ENCODE measurements around the gene IL13RA2.

Gene IL13RA2

GRCh38 chrX:115017455-115017854 is at the start of gene IL13RA2:
Gene IL13RA2, minus strand, starts transcription at chrX:115017616. Its CDS starts 347 bp downstream, at chrX:115017269.
- DNase-seq (ENCODE audit: low read depth in 2 of 2): no peak

GRCh38 chrX:115065304-115065703 is 47.9 kb upstream of the IL13RA2 start:
- no peak for DNase-seq (ENCODE audit: low read depth in 2 of 2)

- no peak for DNase-seq (ENCODE audit: low read depth in 2 of 2)
Observed at GRCh38 chrX:115060013-115060412, 42.6 kb upstream of the IL13RA2 start.

- no peak for DNase-seq (ENCODE audit: low read depth in 2 of 2)
Observed at GRCh38 chrX:115058276-115058675, 40.9 kb upstream of the IL13RA2 start.

GRCh38 chrX:115054876-115055275 is 37.5 kb upstream of the IL13RA2 start:
- DNase-seq (ENCODE audit: low read depth in 2 of 2): no peak

- DNase-seq (ENCODE audit: low read depth in 2 of 2): no peak
Observed at GRCh38 chrX:115053223-115053622, 35.8 kb upstream of the IL13RA2 start.

- no peak for DNase-seq (ENCODE audit: low read depth in 2 of 2)
Observed at GRCh38 chrX:115047715-115048114, 30.3 kb upstream of the IL13RA2 start.

- no peak for DNase-seq (ENCODE audit: low read depth in 2 of 2)
Observed at GRCh38 chrX:115047181-115047580, 29.8 kb upstream of the IL13RA2 start.

GRCh38 chrX:115040417-115040816 is 23.0 kb upstream of the IL13RA2 start:
- DNase-seq (ENCODE audit: low read depth in 2 of 2): no peak

GRCh38 chrX:115038406-115038805 is 21.0 kb upstream of the IL13RA2 start:
- no peak for DNase-seq (ENCODE audit: low read depth in 2 of 2)

- DNase-seq (ENCODE audit: low read depth in 2 of 2): no peak
Observed at GRCh38 chrX:115036029-115036428, 18.6 kb upstream of the IL13RA2 start.

GRCh38 chrX:115031989-115032388 is 14.6 kb upstream of the IL13RA2 start:
- no peak for DNase-seq (ENCODE audit: low read depth in 2 of 2)

- no peak for DNase-seq (ENCODE audit: low read depth in 2 of 2)
Observed at GRCh38 chrX:115030625-115031024, 13.2 kb upstream of the IL13RA2 start.

GRCh38 chrX:115029869-115030570 is 12.6 kb upstream of the IL13RA2 start:
- DNase-seq (ENCODE audit: low read depth in 2 of 2): no peak

GRCh38 chrX:115029440-115029839 is 12.0 kb upstream of the IL13RA2 start:
- DNase-seq (ENCODE audit: low read depth in 2 of 2): no peak

- no peak for DNase-seq (ENCODE audit: low read depth in 2 of 2)
Observed at GRCh38 chrX:115023811-115024210, 6.4 kb upstream of the IL13RA2 start.

- DNase-seq (ENCODE audit: low read depth in 2 of 2): no peak
Observed at GRCh38 chrX:115023139-115023538, 5.7 kb upstream of the IL13RA2 start.

- no peak for DNase-seq (ENCODE audit: low read depth in 2 of 2)
Observed at GRCh38 chrX:115021121-115021520, 3.7 kb upstream of the IL13RA2 start.

GRCh38 chrX:115018944-115019343 is 1.5 kb upstream of the IL13RA2 start:
- DNase-seq (ENCODE audit: low read depth in 2 of 2): no peak

GRCh38 chrX:115018040-115018647 is 728 bp upstream of the IL13RA2 start:
- no peak for DNase-seq (ENCODE audit: low read depth in 2 of 2)

- no peak for DNase-seq (ENCODE audit: low read depth in 2 of 2)
Observed at GRCh38 chrX:115013705-115014104, 3.7 kb downstream of the IL13RA2 start.

GRCh38 chrX:115011428-115011827 is 6.0 kb downstream of the IL13RA2 start:
- no peak for DNase-seq (ENCODE audit: low read depth in 2 of 2)

GRCh38 chrX:114999906-115000305 is 17.5 kb downstream of the IL13RA2 start:
- no peak for DNase-seq (ENCODE audit: low read depth in 2 of 2)

- no peak for DNase-seq (ENCODE audit: low read depth in 2 of 2)
Observed at GRCh38 chrX:114997779-114998178, 19.6 kb downstream of the IL13RA2 start.
